SK-N-SH (cell line): Measurements from ENCODE around the gene SCAPER. TPM values are rescaled to one million over a fixed set of nuclear protein-coding genes. Genes with fewer than 3 reads are reported as not detected.

Experiments
- CTCF ChIA-PET: fragments of 300-600, 350-600 bp; formaldehyde crosslinking; extraction: SDS; loops from one replicate; lab custom pipeline; 2021; lab: Yijun Ruan, JAX
- POLR2A ChIA-PET: fragments of 350-600 bp; sonication (Branson Sonifier 250); formaldehyde crosslinking; extraction: SDS; loops from one replicate; lab custom pipeline; 2020; ENCODE audit warnings: antibody characterized with exemption, inconsistent platforms; lab: Yijun Ruan, JAX
- DNase-seq: peaks from one replicate; pipeline ENCODE4 v3.0.0; 2012
- H2AFZ ChIP-seq: fragments of 200-600 bp; sonication (generic); 2 replicates; pipeline ENCODE4 v1.8.1; 2016; ENCODE audit warnings: antibody characterized with exemption, mild to moderate bottlenecking, low read depth
- H3F3A ChIP-seq: fragments of 200-600 bp; sonication (generic); replicated peaks from 2 replicates; pipeline ENCODE3; 2016; ENCODE audit warnings: antibody characterized with exemption, mild to moderate bottlenecking; ENCODE audit not compliant: insufficient read depth
- H3K27ac ChIP-seq, 2 experiments: fragments of 200-500 bp in 1 of 2; fragments of 200-600 bp in 1 of 2; sonication (Bioruptor generic) in 1 of 2; sonication (generic), shearing (Covaris generic) in 1 of 2; 2 replicates each; pipeline versions ENCODE4 v1.5.1 to v1.6.1; 2014 to 2016; ENCODE audit warnings: low read depth in 2 of 2, inconsistent platforms in 1 of 2, low read length in 1 of 2, mild to moderate bottlenecking in 1 of 2, mixed read lengths in 1 of 2
- H3K27me3 ChIP-seq: fragments of 200-600 bp; sonication (generic), shearing (Covaris generic); 2 replicates; pipeline ENCODE4 v1.6.1; 2016; ENCODE audit warnings: mixed run types; ENCODE audit not compliant: insufficient read depth
- H3K36me3 ChIP-seq, 2 experiments: fragments of 200-500 bp in 1 of 2; fragments of 200-600 bp in 1 of 2; sonication (Bioruptor generic) in 1 of 2; sonication (generic) in 1 of 2; replicated peaks in 1 of 2; 2 replicates each; pipeline versions ENCODE3 to v1.5.1; 2014 to 2016; ENCODE audit warnings: low read length in 1 of 2, mild to moderate bottlenecking in 1 of 2; ENCODE audit not compliant: insufficient read depth in 2 of 2, control insufficient read depth in 1 of 2
- H3K4me1 ChIP-seq, 2 experiments: fragments of 200-500 bp in 1 of 2; fragments of 200-600 bp in 1 of 2; sonication (Bioruptor generic) in 1 of 2; sonication (generic), shearing (Covaris generic) in 1 of 2; 2 replicates each; pipeline versions ENCODE4 v1.5.1 to v1.6.1; 2014 to 2016; ENCODE audit warnings: low read depth in 1 of 2, low read length in 1 of 2, mixed run types in 1 of 2; ENCODE audit not compliant: insufficient read depth in 2 of 2, control insufficient read depth in 1 of 2
- H3K4me2 ChIP-seq: fragments of 200-600 bp; sonication (generic), shearing (Covaris generic); 2 replicates; pipeline ENCODE4 v1.6.1; 2017; ENCODE audit warnings: mixed run types
- H3K4me3 ChIP-seq, 2 experiments: fragments of 200-500 bp in 1 of 2; fragments of 200-600 bp in 1 of 2; sonication (Bioruptor generic) in 1 of 2; sonication (generic), shearing (Covaris generic) in 1 of 2; 2 replicates each; pipeline versions ENCODE4 v1.5.1 to v1.8.1; 2014 to 2016; ENCODE audit warnings: low read depth in 2 of 2, inconsistent platforms in 1 of 2, low read length in 1 of 2, mild to moderate bottlenecking in 1 of 2, mixed read lengths in 1 of 2, moderate library complexity in 1 of 2
- H3K79me2 ChIP-seq: fragments of 200-600 bp; sonication (generic); 2 replicates; pipeline ENCODE4 v1.8.1; 2017; ENCODE audit warnings: mild to moderate bottlenecking; ENCODE audit not compliant: insufficient read depth
- H3K9ac ChIP-seq: fragments of 200-600 bp; sonication (generic); 2 replicates; pipeline ENCODE4 v1.6.1; 2017; ENCODE audit warnings: mixed run types
- H3K9me2 ChIP-seq: fragments of 200-600 bp; sonication (generic); 2 replicates; pipeline ENCODE4 v1.6.1; 2017; ENCODE audit warnings: mixed run types
- H3K9me3 ChIP-seq: fragments of 200-600 bp; sonication (generic); 2 replicates; pipeline ENCODE4 v1.6.1; 2017; ENCODE audit warnings: mixed run types, mild to moderate bottlenecking, moderate library complexity
- H4K20me1 ChIP-seq: fragments of 200-600 bp; sonication (generic); 2 replicates; pipeline ENCODE4 v1.6.1; 2017; ENCODE audit warnings: mild to moderate bottlenecking, mixed run types; ENCODE audit not compliant: insufficient read depth
- EP300 ChIP-seq, 2 experiments: IDR thresholded peaks; 2 replicates each; pipeline versions ENCODE4 v1.4.0 to v1.6.1; 2012; ENCODE audit warnings: borderline replicate concordance in 1 of 2, low read depth in 1 of 2, low read length in 1 of 2
- FOSL2 ChIP-seq: IDR thresholded peaks from 2 replicates; pipeline ENCODE4 v1.4.0; 2012; ENCODE audit warnings: low read depth, mild to moderate bottlenecking, moderate library complexity, borderline replicate concordance
- FOXJ3 ChIP-seq: sonication (generic); formaldehyde crosslinking; IDR thresholded peaks from 2 replicates; pipeline ENCODE4 v1.5.1; 2020; ENCODE audit warnings: mild to moderate bottlenecking, missing genetic modification reagents
- GABPA ChIP-seq: IDR thresholded peaks from 2 replicates; pipeline ENCODE4 v1.4.0; 2012; ENCODE audit warnings: low read depth, mild to moderate bottlenecking
- JUND ChIP-seq: IDR thresholded peaks from 2 replicates; pipeline ENCODE4 v1.4.0; 2012
- MEF2A ChIP-seq: IDR thresholded peaks from 2 replicates; pipeline ENCODE4 v1.4.0; 2012; ENCODE audit warnings: low read depth, borderline replicate concordance
- RFX5 ChIP-seq: IDR thresholded peaks from 2 replicates; pipeline ENCODE4 v1.6.1; 2012; ENCODE audit warnings: mild to moderate bottlenecking, improper control_type of control experiment, low read length
- SIN3A ChIP-seq: IDR thresholded peaks from 2 replicates; pipeline ENCODE4 v1.6.1; 2012; ENCODE audit warnings: low read depth, mild to moderate bottlenecking, low read length, moderate library complexity, borderline replicate concordance
- TAF1 ChIP-seq: IDR thresholded peaks from 2 replicates; pipeline ENCODE4 v1.6.1; 2012; ENCODE audit warnings: low read depth, mild to moderate bottlenecking, low read length, moderate library complexity, borderline replicate concordance
- TCF12 ChIP-seq: IDR thresholded peaks from 2 replicates; pipeline ENCODE4 v1.4.0; 2012
- TEAD4 ChIP-seq: IDR thresholded peaks from 2 replicates; pipeline ENCODE4 v1.4.0; 2012; ENCODE audit warnings: mild to moderate bottlenecking, borderline replicate concordance; ENCODE audit not compliant: insufficient read depth
- whole genome bisulfite sequencing: methylation state at CpG from one replicate; pipeline ENCODE4 v1.1.6; 2017; ENCODE audit warnings: low lambda C conversion rate; 5-methylcytosine and 5-hydroxymethylcytosine counted together
- polyA plus RNA-seq, 3 experiments: library from polyadenylated mRNA; depleted of rRNA; stranded (reverse); fragments of >200 nt; gene quantifications; 2 replicates each; pipeline ENCODE4 v1.2.3, GENCODE V29; 2012
- TF ChIP-seq, protein P1 (sequence below): IDR thresholded peaks from 2 replicates; pipeline ENCODE4 v1.4.0; 2012; ENCODE audit warnings: low read depth
- TF ChIP-seq, protein P2 (sequence below): IDR thresholded peaks from 2 replicates; pipeline ENCODE4; 2012
- TF ChIP-seq, protein P3 (sequence below): IDR thresholded peaks from 2 replicates; pipeline ENCODE4 v1.4.0; 2012; ENCODE audit warnings: low read depth, borderline replicate concordance
- TF ChIP-seq, protein P4 (sequence below): fragments of 150-350 bp; IDR thresholded peaks from 2 replicates; pipeline ENCODE4 v1.6.1; 2016; ENCODE audit warnings: mild to moderate bottlenecking, low read depth, low read length
- TF ChIP-seq, protein P5 (sequence below): IDR thresholded peaks from 2 replicates; pipeline ENCODE4 v1.4.0; 2012; ENCODE audit warnings: low read depth, borderline replicate concordance
- TF ChIP-seq, protein P6 (sequence below): IDR thresholded peaks from 2 replicates; pipeline ENCODE4 v1.6.1; 2012; ENCODE audit warnings: mild to moderate bottlenecking, low read depth, low read length, moderate library complexity

SCAPER gene
- polyA plus RNA-seq, 1 of the 3 experiments (the other 2 are of a cell fraction), result 1.8 TPM

DNA sequence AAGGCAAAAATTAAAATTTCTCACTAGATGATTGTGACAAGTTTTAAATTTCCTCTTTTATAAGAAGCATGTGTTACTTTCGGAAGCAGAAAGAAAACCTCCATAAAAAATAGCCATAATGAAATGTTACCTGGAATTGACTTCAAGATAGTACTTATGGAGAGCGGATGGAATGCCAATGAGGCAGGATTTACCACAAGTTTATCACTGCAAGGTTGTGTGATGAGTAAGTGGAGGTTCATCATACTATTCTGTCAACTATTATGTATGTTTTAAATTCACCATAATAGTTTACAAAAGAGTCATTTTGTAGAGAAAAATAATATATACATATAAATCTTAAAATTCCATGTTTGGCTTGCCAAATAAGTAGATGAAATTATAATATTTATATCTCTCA, 230.3 kb downstream of the SCAPER start:
- Histone ChIP-seq H3K79me2 (no peaks in the 10 kb centered on the region), H3K36me3 (no peaks in the 10 kb centered on the region), H3F3A (peaks cover 19% of the 10 kb centered on the region), H4K20me1 (no peaks in the 10 kb centered on the region), H3K9ac (no peak overlapping the region), H3K9me2 (no peaks in the 10 kb centered on the region)
- CTCF ChIA-PET, result interaction anchor here (0.9 kb wide), 1 partner anchor 14 kb away, joined by 4 read pairs; no protein-coding TSS in a partner anchor
- POLR2A ChIA-PET, result no interaction called here
- no peak for TF ChIP-seq MEF2A
- TF ChIP-seq TCF12, result 0 out of 2 replicates have a peak, but pooled peaks have one; percentile 14
- TF ChIP-seq, protein P1, sequence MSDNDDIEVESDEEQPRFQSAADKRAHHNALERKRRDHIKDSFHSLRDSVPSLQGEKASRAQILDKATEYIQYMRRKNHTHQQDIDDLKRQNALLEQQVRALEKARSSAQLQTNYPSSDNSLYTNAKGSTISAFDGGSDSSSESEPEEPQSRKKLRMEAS, result no peak
- TF ChIP-seq, protein P2, sequence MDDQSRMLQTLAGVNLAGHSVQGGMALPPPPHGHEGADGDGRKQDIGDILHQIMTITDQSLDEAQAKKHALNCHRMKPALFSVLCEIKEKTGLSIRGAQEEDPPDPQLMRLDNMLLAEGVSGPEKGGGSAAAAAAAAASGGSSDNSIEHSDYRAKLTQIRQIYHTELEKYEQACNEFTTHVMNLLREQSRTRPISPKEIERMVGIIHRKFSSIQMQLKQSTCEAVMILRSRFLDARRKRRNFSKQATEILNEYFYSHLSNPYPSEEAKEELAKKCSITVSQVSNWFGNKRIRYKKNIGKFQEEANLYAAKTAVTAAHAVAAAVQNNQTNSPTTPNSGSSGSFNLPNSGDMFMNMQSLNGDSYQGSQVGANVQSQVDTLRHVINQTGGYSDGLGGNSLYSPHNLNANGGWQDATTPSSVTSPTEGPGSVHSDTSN, result peak; percentile 53; the same call in 1 of the 2 replicates
- TF ChIP-seq FOSL2, result peak; percentile 42; the same call in 1 of the 2 replicates
- TF ChIP-seq JUND, result peak; percentile 44
- TF ChIP-seq, all 33 proteins: peak for 4
- no peak for DNase-seq
- Histone ChIP-seq H3K4me3 (no peak overlapping the region), H3K9me3 (no peaks in the 10 kb centered on the region), H3K4me1 (peaks cover 0 to 6% of the 10 kb centered on the region in 2 experiments; a peak in 1 of 4 replicates), H3K27me3 (no peaks in the 10 kb centered on the region), H3K4me2 (no peak overlapping the region), H3K27ac (no peak overlapping the region), H2AFZ (no peak overlapping the region)
- 90% methylated on average over 2 of the region's 2 CpGs for WGBS

DNA sequence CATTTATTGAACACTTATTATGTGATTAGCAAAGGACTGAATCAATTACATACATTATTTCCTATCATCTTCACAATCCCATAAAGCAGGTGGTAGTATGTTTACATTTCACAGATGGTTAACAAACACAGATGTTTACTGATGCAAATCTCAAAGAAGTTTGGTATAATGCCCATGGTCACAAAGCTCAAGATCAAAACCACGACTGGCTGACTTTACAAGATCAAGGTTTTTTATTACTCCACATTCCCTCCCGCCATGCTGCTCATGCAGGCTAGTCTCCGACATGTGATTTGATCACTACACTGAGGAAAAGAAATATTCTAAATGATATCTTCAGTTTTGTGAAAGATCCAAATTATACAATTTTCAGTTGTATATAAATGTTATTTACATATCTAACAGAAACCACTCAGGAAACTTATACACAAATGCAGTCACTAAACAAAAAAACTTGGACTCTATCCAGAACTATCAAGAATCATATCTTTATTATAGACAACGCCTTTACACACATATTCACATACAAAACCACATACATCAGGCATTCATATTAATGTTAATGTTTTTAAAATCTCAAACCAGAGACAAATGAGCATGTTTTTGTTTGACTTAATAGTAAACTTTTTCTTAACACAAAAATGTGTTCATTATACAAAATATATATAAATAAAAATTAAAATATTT, 235.5 kb downstream of the SCAPER start:
- Histone ChIP-seq H4K20me1 (no peaks in the 10 kb centered on the region), H3K79me2 (no peaks in the 10 kb centered on the region), H3F3A (no peaks in the 10 kb centered on the region), H3K9ac (no peak overlapping the region), H3K36me3 (peaks cover 0 to 2% of the 10 kb centered on the region in 2 experiments), H3K4me3 (no peak overlapping the region), H3K27me3 (no peaks in the 10 kb centered on the region), H3K9me3 (no peaks in the 10 kb centered on the region), H3K4me1 (no peaks in the 10 kb centered on the region), H2AFZ (no peak overlapping the region), H3K27ac (no peak overlapping the region), H3K4me2 (no peak overlapping the region), H3K9me2 (no peaks in the 10 kb centered on the region)
- 89% methylated on average over 4 of the region's 4 CpGs for WGBS
- DNase-seq, result no peak
- POLR2A ChIA-PET, result no interaction called here
- CTCF ChIA-PET, result no interaction called here
- TF ChIP-seq, protein P3, sequence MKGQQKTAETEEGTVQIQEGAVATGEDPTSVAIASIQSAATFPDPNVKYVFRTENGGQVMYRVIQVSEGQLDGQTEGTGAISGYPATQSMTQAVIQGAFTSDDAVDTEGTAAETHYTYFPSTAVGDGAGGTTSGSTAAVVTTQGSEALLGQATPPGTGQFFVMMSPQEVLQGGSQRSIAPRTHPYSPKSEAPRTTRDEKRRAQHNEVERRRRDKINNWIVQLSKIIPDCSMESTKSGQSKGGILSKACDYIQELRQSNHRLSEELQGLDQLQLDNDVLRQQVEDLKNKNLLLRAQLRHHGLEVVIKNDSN, result no peak
- TF ChIP-seq, protein P4, sequence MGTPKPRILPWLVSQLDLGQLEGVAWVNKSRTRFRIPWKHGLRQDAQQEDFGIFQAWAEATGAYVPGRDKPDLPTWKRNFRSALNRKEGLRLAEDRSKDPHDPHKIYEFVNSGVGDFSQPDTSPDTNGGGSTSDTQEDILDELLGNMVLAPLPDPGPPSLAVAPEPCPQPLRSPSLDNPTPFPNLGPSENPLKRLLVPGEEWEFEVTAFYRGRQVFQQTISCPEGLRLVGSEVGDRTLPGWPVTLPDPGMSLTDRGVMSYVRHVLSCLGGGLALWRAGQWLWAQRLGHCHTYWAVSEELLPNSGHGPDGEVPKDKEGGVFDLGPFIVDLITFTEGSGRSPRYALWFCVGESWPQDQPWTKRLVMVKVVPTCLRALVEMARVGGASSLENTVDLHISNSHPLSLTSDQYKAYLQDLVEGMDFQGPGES, result no peak
- TF ChIP-seq EP300 (IDR thresholded peaks at IDR 0.05; ENCODE audit: borderline replicate concordance in 1 of 2, low read depth in 1 of 2, low read length in 1 of 2) (no peak), GABPA (no peak), FOXJ3 (CRISPR knock-in tag) (no peak), SIN3A (no peak), TEAD4 (no peak), JUND (no peak), TAF1 (no peak), RFX5 (no peak), FOSL2 (no peak)
- TF ChIP-seq, protein P5, sequence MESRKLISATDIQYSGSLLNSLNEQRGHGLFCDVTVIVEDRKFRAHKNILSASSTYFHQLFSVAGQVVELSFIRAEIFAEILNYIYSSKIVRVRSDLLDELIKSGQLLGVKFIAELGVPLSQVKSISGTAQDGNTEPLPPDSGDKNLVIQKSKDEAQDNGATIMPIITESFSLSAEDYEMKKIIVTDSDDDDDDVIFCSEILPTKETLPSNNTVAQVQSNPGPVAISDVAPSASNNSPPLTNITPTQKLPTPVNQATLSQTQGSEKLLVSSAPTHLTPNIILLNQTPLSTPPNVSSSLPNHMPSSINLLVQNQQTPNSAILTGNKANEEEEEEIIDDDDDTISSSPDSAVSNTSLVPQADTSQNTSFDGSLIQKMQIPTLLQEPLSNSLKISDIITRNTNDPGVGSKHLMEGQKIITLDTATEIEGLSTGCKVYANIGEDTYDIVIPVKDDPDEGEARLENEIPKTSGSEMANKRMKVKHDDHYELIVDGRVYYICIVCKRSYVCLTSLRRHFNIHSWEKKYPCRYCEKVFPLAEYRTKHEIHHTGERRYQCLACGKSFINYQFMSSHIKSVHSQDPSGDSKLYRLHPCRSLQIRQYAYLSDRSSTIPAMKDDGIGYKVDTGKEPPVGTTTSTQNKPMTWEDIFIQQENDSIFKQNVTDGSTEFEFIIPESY, result no peak
- TF ChIP-seq, protein P6, sequence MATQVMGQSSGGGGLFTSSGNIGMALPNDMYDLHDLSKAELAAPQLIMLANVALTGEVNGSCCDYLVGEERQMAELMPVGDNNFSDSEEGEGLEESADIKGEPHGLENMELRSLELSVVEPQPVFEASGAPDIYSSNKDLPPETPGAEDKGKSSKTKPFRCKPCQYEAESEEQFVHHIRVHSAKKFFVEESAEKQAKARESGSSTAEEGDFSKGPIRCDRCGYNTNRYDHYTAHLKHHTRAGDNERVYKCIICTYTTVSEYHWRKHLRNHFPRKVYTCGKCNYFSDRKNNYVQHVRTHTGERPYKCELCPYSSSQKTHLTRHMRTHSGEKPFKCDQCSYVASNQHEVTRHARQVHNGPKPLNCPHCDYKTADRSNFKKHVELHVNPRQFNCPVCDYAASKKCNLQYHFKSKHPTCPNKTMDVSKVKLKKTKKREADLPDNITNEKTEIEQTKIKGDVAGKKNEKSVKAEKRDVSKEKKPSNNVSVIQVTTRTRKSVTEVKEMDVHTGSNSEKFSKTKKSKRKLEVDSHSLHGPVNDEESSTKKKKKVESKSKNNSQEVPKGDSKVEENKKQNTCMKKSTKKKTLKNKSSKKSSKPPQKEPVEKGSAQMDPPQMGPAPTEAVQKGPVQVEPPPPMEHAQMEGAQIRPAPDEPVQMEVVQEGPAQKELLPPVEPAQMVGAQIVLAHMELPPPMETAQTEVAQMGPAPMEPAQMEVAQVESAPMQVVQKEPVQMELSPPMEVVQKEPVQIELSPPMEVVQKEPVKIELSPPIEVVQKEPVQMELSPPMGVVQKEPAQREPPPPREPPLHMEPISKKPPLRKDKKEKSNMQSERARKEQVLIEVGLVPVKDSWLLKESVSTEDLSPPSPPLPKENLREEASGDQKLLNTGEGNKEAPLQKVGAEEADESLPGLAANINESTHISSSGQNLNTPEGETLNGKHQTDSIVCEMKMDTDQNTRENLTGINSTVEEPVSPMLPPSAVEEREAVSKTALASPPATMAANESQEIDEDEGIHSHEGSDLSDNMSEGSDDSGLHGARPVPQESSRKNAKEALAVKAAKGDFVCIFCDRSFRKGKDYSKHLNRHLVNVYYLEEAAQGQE, result no peak
